ENCODE measurements around the gene ADGRL4.

DNA sequence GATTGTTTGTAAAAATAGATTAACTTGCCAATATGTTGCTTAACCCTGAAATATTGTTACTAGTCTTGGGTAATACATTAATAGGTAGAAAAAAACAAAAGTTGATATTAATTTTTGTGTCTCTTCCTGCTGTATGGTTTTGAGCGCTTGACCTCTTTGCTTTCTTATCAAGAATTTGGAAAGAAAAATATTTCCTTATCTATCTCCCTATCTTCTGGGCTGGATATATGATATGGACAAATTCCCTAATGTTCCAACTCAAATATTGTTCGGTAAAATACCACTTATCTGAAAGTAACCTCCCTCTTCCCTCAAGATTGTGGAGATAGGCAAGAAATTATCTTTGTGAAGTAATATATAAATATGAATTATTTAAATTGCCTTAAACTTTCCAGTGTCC, 57.3 kb downstream of the ADGRL4 start:
- TF ChIP-seq ZNF451 (CRISPR knock-in tag; IDR thresholded peaks at IDR 0.05) (no peak), HCFC1 (IDR thresholded peaks at IDR 0.05; ENCODE audit: low read depth, low read length) (no peak), SRSF9 (IDR thresholded peaks at IDR 0.05; ENCODE audit: borderline replicate concordance, insufficient read depth, low read depth, low read length, poor library complexity, severe bottlenecking) (no peak), MYC (CRISPR knock-in tag; IDR thresholded peaks at IDR 0.05; ENCODE audit: borderline replicate concordance) (no peak), EZH2 (conservative IDR thresholded peaks at IDR 0.05; ENCODE audit: low read depth, low read length) (no peak), ZFP82 (CRISPR knock-in tag; IDR thresholded peaks at IDR 0.05; ENCODE audit: borderline replicate concordance) (no peak), TCF7 (IDR thresholded peaks at IDR 0.05; ENCODE audit: low read depth) (no peak)
- TF ChIP-seq, protein P1, sequence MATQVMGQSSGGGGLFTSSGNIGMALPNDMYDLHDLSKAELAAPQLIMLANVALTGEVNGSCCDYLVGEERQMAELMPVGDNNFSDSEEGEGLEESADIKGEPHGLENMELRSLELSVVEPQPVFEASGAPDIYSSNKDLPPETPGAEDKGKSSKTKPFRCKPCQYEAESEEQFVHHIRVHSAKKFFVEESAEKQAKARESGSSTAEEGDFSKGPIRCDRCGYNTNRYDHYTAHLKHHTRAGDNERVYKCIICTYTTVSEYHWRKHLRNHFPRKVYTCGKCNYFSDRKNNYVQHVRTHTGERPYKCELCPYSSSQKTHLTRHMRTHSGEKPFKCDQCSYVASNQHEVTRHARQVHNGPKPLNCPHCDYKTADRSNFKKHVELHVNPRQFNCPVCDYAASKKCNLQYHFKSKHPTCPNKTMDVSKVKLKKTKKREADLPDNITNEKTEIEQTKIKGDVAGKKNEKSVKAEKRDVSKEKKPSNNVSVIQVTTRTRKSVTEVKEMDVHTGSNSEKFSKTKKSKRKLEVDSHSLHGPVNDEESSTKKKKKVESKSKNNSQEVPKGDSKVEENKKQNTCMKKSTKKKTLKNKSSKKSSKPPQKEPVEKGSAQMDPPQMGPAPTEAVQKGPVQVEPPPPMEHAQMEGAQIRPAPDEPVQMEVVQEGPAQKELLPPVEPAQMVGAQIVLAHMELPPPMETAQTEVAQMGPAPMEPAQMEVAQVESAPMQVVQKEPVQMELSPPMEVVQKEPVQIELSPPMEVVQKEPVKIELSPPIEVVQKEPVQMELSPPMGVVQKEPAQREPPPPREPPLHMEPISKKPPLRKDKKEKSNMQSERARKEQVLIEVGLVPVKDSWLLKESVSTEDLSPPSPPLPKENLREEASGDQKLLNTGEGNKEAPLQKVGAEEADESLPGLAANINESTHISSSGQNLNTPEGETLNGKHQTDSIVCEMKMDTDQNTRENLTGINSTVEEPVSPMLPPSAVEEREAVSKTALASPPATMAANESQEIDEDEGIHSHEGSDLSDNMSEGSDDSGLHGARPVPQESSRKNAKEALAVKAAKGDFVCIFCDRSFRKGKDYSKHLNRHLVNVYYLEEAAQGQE (IDR thresholded peaks at IDR 0.05; ENCODE audit: borderline replicate concordance in 1 of 2, low read depth in 1 of 2, low read length in 2 of 2), result no peak
- TF ChIP-seq, protein P2, sequence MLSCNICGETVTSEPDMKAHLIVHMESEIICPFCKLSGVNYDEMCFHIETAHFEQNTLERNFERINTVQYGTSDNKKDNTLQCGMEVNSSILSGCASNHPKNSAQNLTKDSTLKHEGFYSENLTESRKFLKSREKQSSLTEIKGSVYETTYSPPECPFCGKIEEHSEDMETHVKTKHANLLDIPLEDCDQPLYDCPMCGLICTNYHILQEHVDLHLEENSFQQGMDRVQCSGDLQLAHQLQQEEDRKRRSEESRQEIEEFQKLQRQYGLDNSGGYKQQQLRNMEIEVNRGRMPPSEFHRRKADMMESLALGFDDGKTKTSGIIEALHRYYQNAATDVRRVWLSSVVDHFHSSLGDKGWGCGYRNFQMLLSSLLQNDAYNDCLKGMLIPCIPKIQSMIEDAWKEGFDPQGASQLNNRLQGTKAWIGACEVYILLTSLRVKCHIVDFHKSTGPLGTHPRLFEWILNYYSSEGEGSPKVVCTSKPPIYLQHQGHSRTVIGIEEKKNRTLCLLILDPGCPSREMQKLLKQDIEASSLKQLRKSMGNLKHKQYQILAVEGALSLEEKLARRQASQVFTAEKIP (CRISPR knock-in tag; IDR thresholded peaks at IDR 0.05; ENCODE audit: borderline replicate concordance), result no peak
- TF ChIP-seq, protein P3, sequence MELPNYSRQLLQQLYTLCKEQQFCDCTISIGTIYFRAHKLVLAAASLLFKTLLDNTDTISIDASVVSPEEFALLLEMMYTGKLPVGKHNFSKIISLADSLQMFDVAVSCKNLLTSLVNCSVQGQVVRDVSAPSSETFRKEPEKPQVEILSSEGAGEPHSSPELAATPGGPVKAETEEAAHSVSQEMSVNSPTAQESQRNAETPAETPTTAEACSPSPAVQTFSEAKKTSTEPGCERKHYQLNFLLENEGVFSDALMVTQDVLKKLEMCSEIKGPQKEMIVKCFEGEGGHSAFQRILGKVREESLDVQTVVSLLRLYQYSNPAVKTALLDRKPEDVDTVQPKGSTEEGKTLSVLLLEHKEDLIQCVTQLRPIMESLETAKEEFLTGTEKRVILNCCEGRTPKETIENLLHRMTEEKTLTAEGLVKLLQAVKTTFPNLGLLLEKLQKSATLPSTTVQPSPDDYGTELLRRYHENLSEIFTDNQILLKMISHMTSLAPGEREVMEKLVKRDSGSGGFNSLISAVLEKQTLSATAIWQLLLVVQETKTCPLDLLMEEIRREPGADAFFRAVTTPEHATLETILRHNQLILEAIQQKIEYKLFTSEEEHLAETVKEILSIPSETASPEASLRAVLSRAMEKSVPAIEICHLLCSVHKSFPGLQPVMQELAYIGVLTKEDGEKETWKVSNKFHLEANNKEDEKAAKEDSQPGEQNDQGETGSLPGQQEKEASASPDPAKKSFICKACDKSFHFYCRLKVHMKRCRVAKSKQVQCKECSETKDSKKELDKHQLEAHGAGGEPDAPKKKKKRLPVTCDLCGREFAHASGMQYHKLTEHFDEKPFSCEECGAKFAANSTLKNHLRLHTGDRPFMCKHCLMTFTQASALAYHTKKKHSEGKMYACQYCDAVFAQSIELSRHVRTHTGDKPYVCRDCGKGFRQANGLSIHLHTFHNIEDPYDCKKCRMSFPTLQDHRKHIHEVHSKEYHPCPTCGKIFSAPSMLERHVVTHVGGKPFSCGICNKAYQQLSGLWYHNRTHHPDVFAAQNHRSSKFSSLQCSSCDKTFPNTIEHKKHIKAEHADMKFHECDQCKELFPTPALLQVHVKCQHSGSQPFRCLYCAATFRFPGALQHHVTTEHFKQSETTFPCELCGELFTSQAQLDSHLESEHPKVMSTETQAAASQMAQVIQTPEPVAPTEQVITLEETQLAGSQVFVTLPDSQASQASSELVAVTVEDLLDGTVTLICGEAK (IDR thresholded peaks at IDR 0.05), result no peak
- TF ChIP-seq, protein P3 (CRISPR knock-in tag; IDR thresholded peaks at IDR 0.05), result no peak
